Subcutaneous adipose tissue (tissue), 4 donors: ENCODE results near the gene CPNE4. TPM values are rescaled to one million over a fixed set of nuclear protein-coding genes. Genes with fewer than 3 reads are reported as not detected.

Experiments used
- total RNA-seq, 4 donors: library from RNA; depleted of rRNA; stranded (reverse); fragments of >200 nt; gene quantifications; one replicate each; pipeline ENCODE4 v1.1.0, GENCODE V29; 2016
- TF ChIP-seq, protein P1 (sequence below): fragments of 450-650 bp; IDR thresholded peaks from one replicate; pipeline ENCODE4 v1.5.1; 2016; ENCODE audit warnings: low read depth, mild to moderate bottlenecking, control low read depth, antibody characterized with exemption, moderate library complexity

Gene CPNE4
- total RNA-seq, 4 donors from 2014 or later = not detected

DNA sequence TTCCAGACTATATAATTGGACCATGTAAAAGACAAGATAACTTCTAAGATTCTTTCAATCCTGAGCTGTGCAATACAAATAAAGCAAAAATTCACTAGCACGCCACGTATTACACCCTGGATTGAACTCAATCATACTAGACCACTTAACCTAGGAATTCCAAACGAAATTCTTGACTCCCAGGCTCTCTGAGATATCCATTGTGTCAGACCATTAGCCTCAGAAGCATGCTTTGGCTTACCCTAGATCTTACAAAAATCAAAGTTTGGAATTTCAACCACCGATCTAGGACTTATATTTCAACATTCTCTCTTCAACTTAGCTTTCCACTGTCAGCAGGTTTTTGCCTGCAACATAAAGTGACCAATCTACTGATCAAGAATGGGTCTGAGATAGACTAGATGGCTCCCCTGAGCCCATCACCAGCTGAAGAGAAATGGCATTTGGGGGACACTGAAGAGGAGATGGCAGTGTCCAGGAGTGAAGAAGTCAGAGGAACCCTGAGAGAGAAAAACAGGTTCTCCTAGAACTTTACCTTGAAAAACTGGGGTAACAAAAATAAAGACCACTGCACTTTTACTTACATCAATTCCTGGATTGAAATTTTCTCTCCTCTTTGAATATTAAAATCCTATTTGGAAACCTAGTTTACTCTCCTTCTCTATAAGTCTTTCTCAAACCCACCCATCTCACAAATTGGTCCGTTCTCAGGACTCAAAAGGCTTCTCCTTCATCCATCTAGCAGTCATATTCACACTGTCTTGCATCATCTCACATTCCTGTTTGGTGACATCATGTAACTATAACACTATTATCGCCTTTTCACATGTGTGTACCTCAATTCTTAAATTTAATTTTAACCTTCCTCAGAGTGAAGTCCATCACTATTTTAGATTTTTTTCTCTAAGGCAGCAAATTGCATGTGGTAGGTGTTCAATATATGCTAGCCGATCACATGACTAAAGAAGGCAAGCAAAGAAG is 18.5 kb downstream of the CPNE4 start:
- TF ChIP-seq, protein P1, sequence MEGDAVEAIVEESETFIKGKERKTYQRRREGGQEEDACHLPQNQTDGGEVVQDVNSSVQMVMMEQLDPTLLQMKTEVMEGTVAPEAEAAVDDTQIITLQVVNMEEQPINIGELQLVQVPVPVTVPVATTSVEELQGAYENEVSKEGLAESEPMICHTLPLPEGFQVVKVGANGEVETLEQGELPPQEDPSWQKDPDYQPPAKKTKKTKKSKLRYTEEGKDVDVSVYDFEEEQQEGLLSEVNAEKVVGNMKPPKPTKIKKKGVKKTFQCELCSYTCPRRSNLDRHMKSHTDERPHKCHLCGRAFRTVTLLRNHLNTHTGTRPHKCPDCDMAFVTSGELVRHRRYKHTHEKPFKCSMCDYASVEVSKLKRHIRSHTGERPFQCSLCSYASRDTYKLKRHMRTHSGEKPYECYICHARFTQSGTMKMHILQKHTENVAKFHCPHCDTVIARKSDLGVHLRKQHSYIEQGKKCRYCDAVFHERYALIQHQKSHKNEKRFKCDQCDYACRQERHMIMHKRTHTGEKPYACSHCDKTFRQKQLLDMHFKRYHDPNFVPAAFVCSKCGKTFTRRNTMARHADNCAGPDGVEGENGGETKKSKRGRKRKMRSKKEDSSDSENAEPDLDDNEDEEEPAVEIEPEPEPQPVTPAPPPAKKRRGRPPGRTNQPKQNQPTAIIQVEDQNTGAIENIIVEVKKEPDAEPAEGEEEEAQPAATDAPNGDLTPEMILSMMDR = no peak

DNA sequence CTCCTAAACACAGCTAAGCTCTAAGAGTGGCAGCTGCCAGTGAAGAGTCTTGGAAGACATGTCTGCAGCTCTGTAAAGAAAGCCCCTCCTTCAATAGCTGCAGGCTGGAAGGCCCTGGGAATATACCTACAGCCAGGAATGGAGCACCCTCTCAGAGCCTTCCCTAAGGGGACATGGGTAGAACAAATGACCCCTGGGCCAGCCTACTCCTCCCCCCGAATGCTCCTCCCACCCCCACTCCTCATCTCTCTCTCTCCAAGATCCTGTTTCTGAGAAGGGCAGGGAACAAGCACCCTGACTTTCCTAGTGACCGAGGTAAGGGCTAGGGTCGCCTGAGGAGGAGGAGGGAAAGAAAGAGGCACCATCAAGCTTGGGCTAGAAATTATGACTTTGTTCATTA is 20.7 kb downstream of the CPNE4 start:
- TF ChIP-seq, protein P1 = no peak

DNA sequence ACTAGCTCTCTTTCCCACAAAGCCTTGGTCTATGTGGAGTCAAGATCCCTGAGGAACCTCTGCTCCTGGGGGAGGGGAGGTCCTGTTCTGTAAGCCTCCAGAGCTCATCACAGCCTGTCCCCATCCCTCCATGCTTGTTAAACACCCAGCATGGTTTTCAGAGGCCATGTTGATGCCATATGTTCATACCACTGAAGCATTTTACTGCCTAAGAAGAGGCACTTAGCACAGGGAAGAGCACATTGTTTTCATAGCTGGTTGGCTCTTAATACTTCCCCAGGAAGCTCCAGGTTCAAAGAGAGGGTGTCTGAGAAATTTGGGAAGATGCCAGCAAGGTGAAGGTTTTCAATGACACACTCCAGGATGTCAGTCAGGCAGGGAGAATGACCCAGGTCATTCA is 25.6 kb downstream of the CPNE4 start:
- TF ChIP-seq, protein P1 = no peak

DNA sequence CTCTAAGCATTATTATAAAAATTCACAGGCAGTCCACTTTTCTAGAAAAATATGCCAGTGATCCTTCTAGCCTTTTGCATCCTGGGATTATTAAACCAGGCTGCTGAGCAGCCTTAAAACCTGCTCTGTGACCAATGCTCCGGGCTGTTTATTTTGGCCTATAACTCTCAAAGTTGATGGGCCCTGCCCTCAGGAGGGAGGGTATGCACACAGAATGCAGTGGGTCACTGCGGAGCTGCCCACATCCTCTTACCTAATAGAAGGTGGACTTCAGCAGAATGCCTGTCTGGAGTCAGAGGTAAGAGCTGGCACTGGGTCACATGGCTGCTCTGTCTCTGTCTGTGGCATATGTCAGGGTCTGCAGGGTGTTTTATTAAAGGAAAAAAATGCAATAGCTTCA is 26.0 kb downstream of the CPNE4 start:
- TF ChIP-seq, protein P1 = no peak

DNA sequence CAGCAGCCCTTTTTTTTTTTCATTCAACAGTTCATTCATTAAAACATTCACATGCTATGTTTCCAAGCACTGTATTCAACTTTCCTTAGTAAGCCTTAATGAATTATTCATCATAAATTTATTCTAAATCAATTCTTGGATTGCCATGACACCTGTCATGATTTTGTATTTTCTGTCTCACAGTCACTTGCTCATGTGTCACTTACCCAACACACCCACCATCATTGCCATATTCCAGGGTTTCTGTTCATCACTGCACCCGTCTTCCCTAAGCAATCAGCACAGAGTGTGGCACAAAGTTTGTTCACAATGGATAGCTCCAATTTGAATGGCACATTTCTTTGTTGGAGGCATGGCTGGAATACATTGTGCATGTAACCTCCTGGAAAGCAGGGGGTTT is 27.2 kb downstream of the CPNE4 start:
- TF ChIP-seq, protein P1 = no peak

DNA sequence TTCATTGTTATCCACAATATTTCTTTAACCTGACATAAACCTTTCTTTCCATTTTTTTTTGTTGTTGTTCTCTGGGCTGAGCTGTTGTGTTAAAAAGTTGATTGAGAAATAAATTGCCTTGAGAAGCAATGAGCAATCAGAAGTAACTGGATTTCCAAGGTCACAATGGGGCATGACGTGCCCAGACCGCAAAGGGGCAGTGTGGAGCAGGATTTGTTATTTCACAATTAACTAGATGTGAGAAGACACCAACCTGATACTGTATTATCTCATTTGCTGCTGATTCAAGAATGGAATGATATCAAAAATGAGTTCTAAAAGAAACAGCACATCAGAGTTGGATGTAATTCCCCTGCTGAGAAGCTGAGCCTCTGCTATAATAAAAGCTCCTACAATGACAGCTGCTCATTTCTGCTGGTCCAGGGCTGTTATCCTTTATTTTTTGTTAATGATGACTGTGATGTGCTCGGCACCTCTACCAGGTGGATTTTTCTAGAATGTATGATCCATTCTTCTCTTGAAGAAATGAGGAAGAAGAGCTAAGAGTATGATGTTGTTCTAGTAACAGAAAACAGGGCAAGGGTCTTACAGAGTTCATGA is 28.1 kb downstream of the CPNE4 start:
- TF ChIP-seq, protein P1 = no peak

DNA sequence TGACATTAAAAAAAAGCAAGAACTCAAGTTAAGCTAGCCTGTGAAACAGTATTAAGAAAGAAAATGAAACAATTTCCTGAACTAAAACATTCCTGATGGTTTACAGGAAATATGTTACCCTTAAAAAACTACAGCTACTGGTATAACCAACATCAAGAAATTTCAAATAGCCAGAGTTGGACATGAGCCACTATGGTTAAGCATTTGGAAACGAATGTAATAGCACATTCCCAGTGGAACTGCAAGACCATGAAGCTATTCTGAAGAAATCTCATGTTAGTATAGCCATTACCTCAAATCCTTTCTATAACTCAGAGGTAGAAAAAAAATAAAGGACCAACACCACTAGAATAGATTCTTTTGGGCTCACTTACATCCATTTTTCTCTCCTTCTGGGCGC is 30.2 kb downstream of the CPNE4 start:
- TF ChIP-seq, protein P1 = no peak
